ENCODE data around the gene MSGN1. TPM values are rescaled to one million over a fixed set of nuclear protein-coding genes. Genes with fewer than 3 reads are reported as not detected.

Gene MSGN1
- total RNA-seq (2014; rRNA removed; shearing (Covaris generic)), result 0.44 TPM in 1 of 2 replicates, not detected in the other

- in situ Hi-C loops (cut with HindIII; ENCODE audit: low sequenced_read_pairs), result no loop called here
- no peak for DNase-seq (ENCODE audit: low spot score)
Observed at GRCh38 chr2:17816396-17817245, at the start of gene MSGN1. MSGN1 (plus strand) TSS chr2:17816460; CDS start chr2:17816519, 59 bp downstream.

GRCh38 chr2:17768894-17769293 is 47.4 kb upstream of the MSGN1 start:
- in situ Hi-C loops (cut with HindIII; ENCODE audit: low sequenced_read_pairs), result no loop called here
- no peak for DNase-seq (ENCODE audit: low spot score)

- DNase-seq (ENCODE audit: low spot score), result no peak
- in situ Hi-C loops (cut with HindIII; ENCODE audit: low sequenced_read_pairs), result no loop called here
Observed at GRCh38 chr2:17771956-17772355, 44.3 kb upstream of the MSGN1 start.

GRCh38 chr2:17772532-17772931 is 43.7 kb upstream of the MSGN1 start:
- in situ Hi-C loops (cut with HindIII; ENCODE audit: low sequenced_read_pairs), result no loop called here
- DNase-seq (ENCODE audit: low spot score), result no peak

GRCh38 chr2:17780546-17780945 is 35.7 kb upstream of the MSGN1 start:
- no peak for DNase-seq (ENCODE audit: low spot score)
- in situ Hi-C loops (cut with HindIII; ENCODE audit: low sequenced_read_pairs), result no loop called here

GRCh38 chr2:17781482-17781881 is 34.8 kb upstream of the MSGN1 start:
- in situ Hi-C loops (cut with HindIII; ENCODE audit: low sequenced_read_pairs), result no loop called here

GRCh38 chr2:17786727-17787126 is 29.5 kb upstream of the MSGN1 start:
- DNase-seq (ENCODE audit: low spot score), result no peak
- in situ Hi-C loops (cut with HindIII; ENCODE audit: low sequenced_read_pairs), result no loop called here

More at GRCh38 chr2:17781482-17781881, 34.8 kb upstream of the MSGN1 start:
- no peak for DNase-seq (ENCODE audit: low spot score)

- no peak for DNase-seq (ENCODE audit: low spot score)
Observed at GRCh38 chr2:17788773-17789172, 27.5 kb upstream of the MSGN1 start.

GRCh38 chr2:17790536-17790935 is 25.7 kb upstream of the MSGN1 start:
- in situ Hi-C loops (cut with HindIII; ENCODE audit: low sequenced_read_pairs), result no loop called here
- DNase-seq (ENCODE audit: low spot score), result no peak

More at GRCh38 chr2:17788773-17789172, 27.5 kb upstream of the MSGN1 start:
- in situ Hi-C loops (cut with HindIII; ENCODE audit: low sequenced_read_pairs), result no loop called here

GRCh38 chr2:17791121-17791816 is 25.0 kb upstream of the MSGN1 start:
- no peak for DNase-seq (ENCODE audit: low spot score)
- in situ Hi-C loops (cut with HindIII; ENCODE audit: low sequenced_read_pairs), result no loop called here

- in situ Hi-C loops (cut with HindIII; ENCODE audit: low sequenced_read_pairs), result no loop called here
- DNase-seq (ENCODE audit: low spot score), result no peak
Observed at GRCh38 chr2:17791817-17792130, 24.5 kb upstream of the MSGN1 start.

GRCh38 chr2:17792515-17792914 is 23.7 kb upstream of the MSGN1 start:
- in situ Hi-C loops (cut with HindIII; ENCODE audit: low sequenced_read_pairs), result no loop called here
- DNase-seq (ENCODE audit: low spot score), result no peak

GRCh38 chr2:17793296-17793695 is 23.0 kb upstream of the MSGN1 start:
- in situ Hi-C loops (cut with HindIII; ENCODE audit: low sequenced_read_pairs), result no loop called here
- no peak for DNase-seq (ENCODE audit: low spot score)

GRCh38 chr2:17793803-17794354 is 22.4 kb upstream of the MSGN1 start:
- no peak for DNase-seq (ENCODE audit: low spot score)
- in situ Hi-C loops (cut with HindIII; ENCODE audit: low sequenced_read_pairs), result no loop called here

GRCh38 chr2:17795309-17795708 is 21.0 kb upstream of the MSGN1 start:
- DNase-seq (ENCODE audit: low spot score), result no peak
- in situ Hi-C loops (cut with HindIII; ENCODE audit: low sequenced_read_pairs), result no loop called here

GRCh38 chr2:17798338-17798737 is 17.9 kb upstream of the MSGN1 start:
- in situ Hi-C loops (cut with HindIII; ENCODE audit: low sequenced_read_pairs), result no loop called here
- DNase-seq (ENCODE audit: low spot score), result no peak

- DNase-seq (ENCODE audit: low spot score), result no peak
Observed at GRCh38 chr2:17799301-17800120, 16.7 kb upstream of the MSGN1 start.

GRCh38 chr2:17800219-17800618 is 16.0 kb upstream of the MSGN1 start:
- no peak for DNase-seq (ENCODE audit: low spot score)
- in situ Hi-C loops (cut with HindIII; ENCODE audit: low sequenced_read_pairs), result no loop called here

More at GRCh38 chr2:17799301-17800120, 16.7 kb upstream of the MSGN1 start:
- in situ Hi-C loops (cut with HindIII; ENCODE audit: low sequenced_read_pairs), result no loop called here

GRCh38 chr2:17800693-17801458 is 15.4 kb upstream of the MSGN1 start:
- in situ Hi-C loops (cut with HindIII; ENCODE audit: low sequenced_read_pairs), result no loop called here
- no peak for DNase-seq (ENCODE audit: low spot score)

Measured in G401 (cell line).